ENCODE results near the gene SCO1.

SCO1 gene

GRCh38 chr17:10631048-10631700 lies 66.2 kb downstream of the SCO1 start:
- Histone ChIP-seq H3K4me1 (peaks cover 11 to 25% (median 16%) of the 10 kb centered on the region in 10 experiments), H3K27ac (no peak overlapping the region), H3K4me2 (no peak overlapping the region), H3K9ac (no peak overlapping the region), H3K4me3 (no peak overlapping the region), H3K9me3 (replicated peaks in 1 of 11) (peaks cover 0 to 3% (median 0%) of the 10 kb centered on the region in 11 experiments; a peak in 1 of 22 replicates), H3K27me3 (no peaks in the 10 kb centered on the region), H3K36me3 (peaks cover 0 to 34% (median 3%) of the 10 kb centered on the region in 11 experiments; a peak in 6 of 22 replicates), H4K20me1 (no peaks in the 10 kb centered on the region)
- no peak for TF ChIP-seq Cebpa-rat (IDR thresholded peaks at IDR 0.05)

- no peak overlapping the region for H3K4me3 ChIP-seq
- peaks cover 11 to 25% (median 16%) of the 10 kb centered on the region in 10 experiments for H3K4me1 ChIP-seq
- H3K27me3 ChIP-seq, result no peaks in the 10 kb centered on the region
- peaks cover 0 to 27% (median 0%) of the 10 kb centered on the region in 11 experiments; a peak in 5 of 22 replicates for H3K36me3 ChIP-seq
- no peak overlapping the region for H3K4me2 ChIP-seq
- H3K27ac ChIP-seq, result no peak overlapping the region
- TF ChIP-seq Cebpa-rat (IDR thresholded peaks at IDR 0.05), result no peak
- H4K20me1 ChIP-seq, result no peaks in the 10 kb centered on the region
- peaks cover 0 to 3% (median 0%) of the 10 kb centered on the region in 11 experiments; a peak in 1 of 22 replicates for H3K9me3 ChIP-seq (replicated peaks in 1 of 11)
- H3K9ac ChIP-seq, result no peak overlapping the region
Measured at GRCh38 chr17:10629706-10630105, 67.6 kb downstream of the SCO1 start.

GRCh38 chr17:10628756-10629155 lies 68.6 kb downstream of the SCO1 start:
- peaks cover 0 to 3% (median 0%) of the 10 kb centered on the region in 11 experiments; a peak in 1 of 22 replicates for H3K9me3 ChIP-seq (replicated peaks in 1 of 11)
- no peak for TF ChIP-seq Cebpa-rat (IDR thresholded peaks at IDR 0.05)
- peaks cover 5 to 17% (median 7%) of the 10 kb centered on the region in 10 experiments for H3K4me1 ChIP-seq
- H3K27me3 ChIP-seq, result no peaks in the 10 kb centered on the region
- no peak overlapping the region for H3K27ac ChIP-seq
- no peak overlapping the region for H3K4me3 ChIP-seq
- no peak overlapping the region for H3K4me2 ChIP-seq
- H3K36me3 ChIP-seq, result peaks cover 0 to 24% (median 0%) of the 10 kb centered on the region in 11 experiments; a peak in 5 of 22 replicates
- no peaks in the 10 kb centered on the region for H4K20me1 ChIP-seq
- H3K9ac ChIP-seq, result no peak overlapping the region

GRCh38 chr17:10626390-10626789 lies 70.9 kb downstream of the SCO1 start:
- Histone ChIP-seq H4K20me1 (no peaks in the 10 kb centered on the region), H3K9ac (no peak overlapping the region), H3K4me3 (no peak overlapping the region), H3K27me3 (no peaks in the 10 kb centered on the region), H3K4me1 (peaks cover 10 to 21% (median 16%) of the 10 kb centered on the region in 10 experiments; a peak in 19 of 20 replicates), H3K9me3 (replicated peaks in 1 of 11) (peaks cover 0 to 3% (median 0%) of the 10 kb centered on the region in 11 experiments; a peak in 1 of 22 replicates), H3K36me3 (peaks cover 0 to 13% (median 0%) of the 10 kb centered on the region in 11 experiments; a peak in 5 of 22 replicates), H3K27ac (no peak overlapping the region), H3K4me2 (no peak overlapping the region)
- TF ChIP-seq Cebpa-rat (IDR thresholded peaks at IDR 0.05), result no peak

- Histone ChIP-seq H3K27me3 (no peaks in the 10 kb centered on the region), H4K20me1 (no peaks in the 10 kb centered on the region), H3K9me3 (replicated peaks in 1 of 11) (peaks cover 0 to 3% (median 0%) of the 10 kb centered on the region in 11 experiments; a peak in 1 of 22 replicates), H3K9ac (no peak overlapping the region), H3K27ac (no peak overlapping the region), H3K4me3 (no peak overlapping the region), H3K4me2 (no peak overlapping the region), H3K4me1 (peaks cover 10 to 21% (median 16%) of the 10 kb centered on the region in 10 experiments; a peak in 19 of 20 replicates), H3K36me3 (peaks cover 0 to 11% (median 0%) of the 10 kb centered on the region in 11 experiments; a peak in 5 of 22 replicates)
- TF ChIP-seq Cebpa-rat (IDR thresholded peaks at IDR 0.05), result no peak
Measured at GRCh38 chr17:10624969-10625368, 72.4 kb downstream of the SCO1 start.

GRCh38 chr17:10623737-10624338 lies 73.5 kb downstream of the SCO1 start:
- Histone ChIP-seq H3K9me3 (replicated peaks in 1 of 11) (no peaks in the 10 kb centered on the region), H3K4me3 (no peak overlapping the region), H3K4me2 (peak overlapping the region in 1 of 11 experiments; percentile 55; a peak in 1 of 22 replicates), H4K20me1 (no peaks in the 10 kb centered on the region), H3K27ac (no peak overlapping the region), H3K9ac (no peak overlapping the region), H3K36me3 (peaks cover 0 to 4% (median 0%) of the 10 kb centered on the region in 11 experiments; a peak in 1 of 22 replicates), H3K27me3 (no peaks in the 10 kb centered on the region), H3K4me1 (peaks cover 10 to 21% (median 16%) of the 10 kb centered on the region in 10 experiments; a peak in 19 of 20 replicates)
- no peak for TF ChIP-seq Cebpa-rat (IDR thresholded peaks at IDR 0.05)

- TF ChIP-seq Cebpa-rat (IDR thresholded peaks at IDR 0.05), result no peak
- Histone ChIP-seq H3K9me3 (replicated peaks in 1 of 11) (no peaks in the 10 kb centered on the region), H4K20me1 (no peaks in the 10 kb centered on the region), H3K9ac (0 out of 22 replicates have a peak overlapping the region, but pooled peaks of 1 of the 11 experiments have one; percentile 5), H3K4me1 (peaks cover 10 to 19% (median 16%) of the 10 kb centered on the region in 10 experiments; a peak in 19 of 20 replicates), H3K4me2 (peak overlapping the region; percentile 14 to 55 (median 36); a peak in 19 of 22 replicates), H3K27ac (no peak overlapping the region), H3K4me3 (no peak overlapping the region), H3K27me3 (no peaks in the 10 kb centered on the region), H3K36me3 (no peaks in the 10 kb centered on the region)
Measured at GRCh38 chr17:10622617-10623485, 74.5 kb downstream of the SCO1 start.

Data from BLaER1 treated with 17β-estradiol and CSF1 and Interleukin-3, amounts not matched to agents 10 nM and 100 nM (cell line).